ENCODE results near the gene TMC6.

TMC6 gene

GRCh38 chr17:78137392-78138203, 9.0 kb upstream of the TMC6 start:
- FAIRE-seq (peak; percentile 67), DNase-seq (ENCODE audit: extremely low spot score, insufficient read length, low read depth) (no peak)

- DNase-seq (ENCODE audit: extremely low spot score, insufficient read length, low read depth) (no peak), FAIRE-seq (no peak)
These were observed 7.4 kb upstream of the TMC6 start for GRCh38 chr17:78135858-78136500.

GRCh38 chr17:78134899-78135385, 6.4 kb upstream of the TMC6 start:
- no peak for FAIRE-seq

GRCh38 chr17:78133971-78134898, 5.7 kb upstream of the TMC6 start:
- DNase-seq (ENCODE audit: extremely low spot score, insufficient read length, low read depth) = no peak
- FAIRE-seq = peak; percentile 85

More at GRCh38 chr17:78134899-78135385, 6.4 kb upstream of the TMC6 start:
- DNase-seq (ENCODE audit: extremely low spot score, insufficient read length, low read depth) = no peak

GRCh38 chr17:78133179-78133951, 4.8 kb upstream of the TMC6 start:
- DNase-seq (ENCODE audit: extremely low spot score, insufficient read length, low read depth) = no peak
- FAIRE-seq = no peak

- no peak for FAIRE-seq
These were observed 4.2 kb upstream of the TMC6 start for GRCh38 chr17:78132767-78133178.

GRCh38 chr17:78132084-78132676, 3.6 kb upstream of the TMC6 start:
- DNase-seq (ENCODE audit: extremely low spot score, insufficient read length, low read depth) (no peak), FAIRE-seq (peak; percentile 82)

More at GRCh38 chr17:78132767-78133178, 4.2 kb upstream of the TMC6 start:
- DNase-seq (ENCODE audit: extremely low spot score, insufficient read length, low read depth) = no peak

- FAIRE-seq = no peak
- DNase-seq (ENCODE audit: extremely low spot score, insufficient read length, low read depth) = no peak
These were observed 2.9 kb upstream of the TMC6 start for GRCh38 chr17:78131172-78132083.

- FAIRE-seq (peak; percentile 98), DNase-seq (ENCODE audit: extremely low spot score, insufficient read length, low read depth) (no peak)
These were observed 2.0 kb upstream of the TMC6 start, which contains the start of gene TMC8 for GRCh38 chr17:78130437-78131101. TSS of gene TMC8 (plus strand) at chr17:78130771. CDS start at chr17:78131589, 818 bp downstream.

GRCh38 chr17:78130090-78130436, 1.5 kb upstream of the TMC6 start:
- no peak for DNase-seq (ENCODE audit: extremely low spot score, insufficient read length, low read depth)

GRCh38 chr17:78129351-78130089, 965 bp upstream of the TMC6 start:
- FAIRE-seq (no peak), DNase-seq (ENCODE audit: extremely low spot score, insufficient read length, low read depth) (no peak)

More at GRCh38 chr17:78130090-78130436, 1.5 kb upstream of the TMC6 start:
- no peak for FAIRE-seq

GRCh38 chr17:78127888-78128550, 536 bp downstream of the TMC6 start:
- DNase-seq (ENCODE audit: extremely low spot score, insufficient read length, low read depth) (no peak), FAIRE-seq (no peak)

GRCh38 chr17:78127239-78127887, 1.2 kb downstream of the TMC6 start:
- DNase-seq (ENCODE audit: extremely low spot score, insufficient read length, low read depth) (no peak), FAIRE-seq (peak; percentile 90)

- DNase-seq (ENCODE audit: extremely low spot score, insufficient read length, low read depth) (no peak), FAIRE-seq (no peak)
These were observed 1.7 kb downstream of the TMC6 start for GRCh38 chr17:78126895-78127238.

- FAIRE-seq (no peak), DNase-seq (ENCODE audit: extremely low spot score, insufficient read length, low read depth) (no peak)
These were observed 2.3 kb downstream of the TMC6 start for GRCh38 chr17:78125976-78126894.

All from GM18507 (cell line).